Measurements from ENCODE around the gene MYH6. TPM values are rescaled to one million over a fixed set of nuclear protein-coding genes. Genes with fewer than 3 reads are reported as not detected.
A peak's percentile ranks its signal among the peaks of the same experiment; 100 is the strongest.

MYH6 gene
- total RNA-seq, 1 experiment from 2014 or later = not detected

DNA sequence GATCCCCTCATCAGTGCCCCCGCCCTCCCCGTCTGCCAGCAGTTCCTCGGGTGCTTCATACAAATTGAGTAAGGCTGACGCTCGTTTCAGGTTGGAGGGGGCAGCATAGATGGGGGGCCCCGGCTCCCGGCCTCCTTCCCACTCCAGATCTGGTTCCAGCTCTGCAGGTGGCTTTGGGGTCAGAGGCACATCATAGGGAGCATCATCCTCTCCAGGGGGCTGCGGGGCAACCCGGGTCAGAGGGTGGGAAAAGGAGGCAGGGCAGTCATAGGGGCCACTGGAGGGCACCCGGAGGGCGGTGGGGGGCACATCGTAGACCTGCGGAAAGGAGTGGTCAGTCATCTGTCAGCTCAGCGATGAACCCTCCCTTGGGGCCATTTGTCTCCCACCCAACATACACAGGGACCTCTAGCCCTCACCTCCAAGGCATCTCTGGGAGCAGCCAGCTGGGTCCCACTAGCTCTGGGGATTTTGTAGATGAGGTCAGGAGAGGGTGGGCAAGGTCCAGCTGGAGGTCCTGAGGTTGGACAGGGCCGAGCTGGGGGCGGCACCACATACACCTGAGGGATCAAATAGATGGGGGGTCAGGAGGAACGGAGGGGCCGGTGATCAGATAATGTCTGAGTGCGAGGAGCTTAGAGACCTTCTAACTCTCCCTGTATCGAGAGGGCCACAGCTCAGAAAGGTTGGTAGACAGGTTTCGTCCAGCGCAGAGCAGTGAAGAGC lies 48.2 kb downstream of the MYH6 start:
- no peaks in the 10 kb centered on the region for H3K27me3 ChIP-seq
- H3K9me3 ChIP-seq (replicated peaks) = no peaks in the 10 kb centered on the region
- H3K4me1 ChIP-seq = 0 out of 2 replicates have a peak, but pooled peaks cover 2% of the 10 kb centered on the region
- no peak overlapping the region for H3K4me3 ChIP-seq
- H3K36me3 ChIP-seq = peaks cover 15% of the 10 kb centered on the region
- no peak for DNase-seq
- no peak overlapping the region for H3K27ac ChIP-seq

DNA sequence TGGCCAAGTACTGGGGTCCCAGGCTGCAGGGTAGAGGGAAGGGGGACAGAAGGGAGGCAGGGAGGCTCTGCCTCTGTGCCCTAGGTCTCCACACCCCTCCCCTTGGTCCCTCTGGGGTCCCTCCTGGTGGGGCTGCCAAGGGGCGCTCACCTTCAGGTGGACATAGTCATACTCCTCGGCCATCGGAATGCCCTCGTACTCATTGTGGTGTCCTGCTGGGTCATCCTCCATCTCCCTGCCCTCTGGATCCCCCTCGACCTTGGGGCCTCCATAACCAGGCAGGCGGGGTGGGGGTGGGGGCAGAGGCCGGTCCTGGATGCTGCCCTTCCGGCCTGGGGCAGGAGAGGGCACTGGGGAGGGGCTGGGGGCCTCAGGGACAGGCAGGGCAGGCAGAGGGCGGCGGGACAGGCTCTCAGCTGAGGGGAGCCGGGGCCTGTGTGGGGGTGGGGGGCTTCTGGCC lies 48.9 kb downstream of the MYH6 start:
- no peak overlapping the region for H3K4me3 ChIP-seq
- 0 out of 2 replicates have a peak, but pooled peaks cover 2% of the 10 kb centered on the region for H3K4me1 ChIP-seq
- DNase-seq = no peak
- H3K27me3 ChIP-seq = no peaks in the 10 kb centered on the region
- no peak overlapping the region for H3K27ac ChIP-seq
- peaks cover 15% of the 10 kb centered on the region for H3K36me3 ChIP-seq
- no peaks in the 10 kb centered on the region for H3K9me3 ChIP-seq (replicated peaks)

DNA sequence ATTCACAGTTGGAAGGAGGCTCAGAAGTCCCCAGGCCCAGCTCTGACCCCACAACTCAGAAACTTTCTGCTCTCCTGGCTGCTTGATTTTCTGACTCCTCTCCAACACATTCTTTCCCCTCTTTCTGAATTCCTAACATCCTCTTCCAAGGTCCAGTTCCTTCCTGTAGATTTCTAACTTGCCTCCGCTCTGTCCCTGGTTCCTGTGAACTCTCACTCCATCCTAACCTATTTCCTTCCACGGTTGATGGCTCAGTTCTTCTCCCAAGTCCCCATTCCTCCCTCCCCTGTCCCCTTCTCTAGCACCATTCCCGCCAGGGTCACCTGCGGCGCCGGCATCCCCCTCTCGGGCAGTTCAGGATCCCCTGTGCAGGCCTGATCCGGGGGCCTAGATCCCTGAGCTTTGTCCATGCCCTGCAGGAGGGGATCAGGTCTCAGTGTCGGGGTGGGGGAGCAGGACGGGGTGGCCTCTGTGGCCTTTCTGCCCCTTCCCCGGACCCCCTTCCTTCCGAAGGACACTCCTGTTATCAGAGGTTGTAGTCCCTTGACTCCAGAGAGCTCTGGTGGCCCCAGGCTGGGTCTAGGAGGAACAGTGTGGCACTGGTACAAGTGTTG lies 49.4 kb downstream of the MYH6 start:
- peaks cover 12% of the 10 kb centered on the region for H3K36me3 ChIP-seq
- no peaks in the 10 kb centered on the region for H3K27me3 ChIP-seq
- no peak overlapping the region for H3K4me3 ChIP-seq
- no peak for DNase-seq
- no peaks in the 10 kb centered on the region for H3K4me1 ChIP-seq
- H3K9me3 ChIP-seq (replicated peaks) = no peaks in the 10 kb centered on the region
- H3K27ac ChIP-seq = no peak overlapping the region

DNA sequence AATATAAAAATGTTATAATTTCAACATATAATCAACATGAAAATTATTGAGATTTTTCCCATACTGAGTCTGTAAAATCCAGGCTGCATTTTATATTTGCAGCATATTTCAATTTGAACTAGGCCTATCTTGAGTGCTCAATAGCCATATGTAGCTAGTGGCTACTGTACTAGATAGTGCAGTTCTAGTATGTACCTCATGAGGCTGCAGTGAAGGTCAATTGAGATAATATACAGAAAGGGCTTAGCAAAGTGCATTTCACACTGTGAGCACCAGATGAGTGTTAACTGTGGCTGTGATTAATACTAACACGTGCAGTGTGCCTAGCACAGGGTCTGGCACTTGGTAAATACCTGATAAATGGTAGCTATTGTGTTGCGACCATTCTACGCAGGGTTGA lies 50.0 kb downstream of the MYH6 start:
- DNase-seq = no peak
- H3K27ac ChIP-seq = no peak overlapping the region
- H3K4me1 ChIP-seq = 0 out of 2 replicates have a peak, but pooled peaks cover under 1% of the 10 kb centered on the region
- H3K27me3 ChIP-seq = no peaks in the 10 kb centered on the region
- no peaks in the 10 kb centered on the region for H3K9me3 ChIP-seq (replicated peaks)
- H3K4me3 ChIP-seq = no peak overlapping the region
- peaks cover 9% of the 10 kb centered on the region for H3K36me3 ChIP-seq

DNA sequence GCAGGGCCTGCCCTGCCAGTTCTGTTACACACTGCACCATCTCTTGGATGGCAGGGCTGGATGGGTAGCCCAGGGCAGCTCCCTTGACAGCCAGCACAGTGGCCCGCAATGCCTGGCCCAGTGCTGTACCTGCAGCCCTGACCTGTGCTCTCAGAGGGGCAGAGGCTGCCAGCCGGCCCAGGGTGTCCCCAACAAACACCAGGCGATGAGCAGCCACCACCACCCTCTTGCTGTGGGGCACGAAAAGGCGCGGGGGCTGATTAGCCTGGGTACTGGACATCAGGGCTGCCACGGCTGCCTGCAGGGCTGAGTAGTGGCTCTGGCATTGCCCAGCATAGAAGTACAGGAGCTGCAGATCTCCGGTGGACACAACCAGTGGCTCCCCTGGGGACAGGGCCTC lies 50.8 kb downstream of the MYH6 start:
- 0 out of 2 replicates have a peak, but pooled peaks cover 3% of the 10 kb centered on the region for H3K4me1 ChIP-seq
- H3K27me3 ChIP-seq = no peaks in the 10 kb centered on the region
- DNase-seq = no peak
- no peak overlapping the region for H3K27ac ChIP-seq
- H3K9me3 ChIP-seq (replicated peaks) = no peaks in the 10 kb centered on the region
- no peak overlapping the region for H3K4me3 ChIP-seq
- H3K36me3 ChIP-seq = peaks cover 7% of the 10 kb centered on the region

DNA sequence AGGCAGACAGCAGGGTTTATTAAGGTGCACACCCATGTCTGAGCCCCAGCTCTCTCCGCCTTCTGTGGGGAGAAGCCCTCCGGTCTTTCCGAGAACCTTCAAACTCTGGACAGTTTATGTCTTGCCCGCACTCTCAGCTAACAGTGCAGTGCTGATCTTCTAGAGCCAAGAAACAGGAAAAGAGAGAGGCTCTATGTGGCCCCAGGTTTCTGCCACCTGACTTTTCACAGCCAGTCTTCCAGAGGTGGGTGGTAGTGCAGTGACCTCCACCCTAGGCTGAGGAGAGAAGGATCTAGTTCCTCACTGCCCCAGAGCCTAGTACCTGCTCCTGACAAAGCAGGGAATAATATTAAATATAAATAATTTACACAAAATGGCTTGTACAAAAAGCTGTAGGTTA lies 51.4 kb downstream of the MYH6 start:
- Histone ChIP-seq H3K27ac (no peak overlapping the region), H3K4me1 (0 out of 2 replicates have a peak, but pooled peaks cover 3% of the 10 kb centered on the region), H3K4me3 (no peak overlapping the region), H3K36me3 (peaks cover 7% of the 10 kb centered on the region), H3K9me3 (replicated peaks) (no peaks in the 10 kb centered on the region), H3K27me3 (no peaks in the 10 kb centered on the region)
- no peak for DNase-seq

DNA sequence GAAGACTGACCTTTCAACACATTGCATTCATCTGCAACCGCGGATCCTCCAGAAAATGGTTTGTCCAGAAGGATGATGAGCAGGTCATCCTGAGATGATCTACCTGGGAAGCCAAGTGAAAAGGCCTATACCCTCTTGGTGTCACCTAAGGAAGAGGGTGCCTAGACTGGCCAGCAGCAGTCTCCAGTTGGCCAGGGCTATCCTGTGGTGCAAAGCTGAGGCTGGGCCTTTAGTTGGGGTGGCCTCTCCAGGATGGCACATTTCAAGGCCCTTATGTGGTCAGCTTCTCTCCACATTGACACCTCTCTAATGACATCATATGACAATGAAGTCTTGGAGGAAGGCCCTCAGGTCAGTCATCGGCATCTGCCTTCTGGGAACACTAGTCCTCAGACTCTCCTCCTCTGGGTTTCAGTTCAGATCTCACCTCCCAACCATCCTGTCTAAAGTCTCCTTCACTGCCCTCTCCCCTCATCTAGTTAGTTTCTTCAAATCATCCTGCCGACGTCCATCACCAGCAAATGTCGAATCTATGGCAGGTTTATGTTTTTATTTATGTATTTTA lies 52.1 kb downstream of the MYH6 start:
- Histone ChIP-seq H3K36me3 (peaks cover 2% of the 10 kb centered on the region), H3K27ac (no peak overlapping the region), H3K4me3 (no peak overlapping the region), H3K27me3 (no peaks in the 10 kb centered on the region), H3K4me1 (0 out of 2 replicates have a peak, but pooled peaks cover 3% of the 10 kb centered on the region), H3K9me3 (replicated peaks) (no peaks in the 10 kb centered on the region)
- DNase-seq = no peak

DNA sequence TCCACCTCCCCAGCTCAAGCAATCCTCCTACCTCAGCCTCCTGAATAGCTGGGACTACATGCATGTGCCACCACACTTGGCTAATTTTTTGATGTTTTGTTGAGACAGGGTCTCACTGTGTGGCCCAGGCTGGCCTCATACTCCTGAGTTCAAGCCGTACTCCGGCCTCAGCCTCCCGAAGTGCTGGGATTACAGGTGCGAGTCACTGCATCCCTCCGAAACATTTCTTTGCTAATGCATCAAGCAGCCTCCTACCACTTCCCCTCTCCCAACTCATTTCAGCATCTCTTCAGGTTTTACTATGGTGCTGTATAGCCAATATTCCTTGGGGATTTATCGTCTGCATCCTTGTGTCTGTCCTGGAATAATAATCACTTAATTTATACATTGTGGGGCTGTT lies 53.1 kb downstream of the MYH6 start:
- 0 out of 2 replicates have a peak, but pooled peaks cover 3% of the 10 kb centered on the region for H3K4me1 ChIP-seq
- DNase-seq = no peak

DNA sequence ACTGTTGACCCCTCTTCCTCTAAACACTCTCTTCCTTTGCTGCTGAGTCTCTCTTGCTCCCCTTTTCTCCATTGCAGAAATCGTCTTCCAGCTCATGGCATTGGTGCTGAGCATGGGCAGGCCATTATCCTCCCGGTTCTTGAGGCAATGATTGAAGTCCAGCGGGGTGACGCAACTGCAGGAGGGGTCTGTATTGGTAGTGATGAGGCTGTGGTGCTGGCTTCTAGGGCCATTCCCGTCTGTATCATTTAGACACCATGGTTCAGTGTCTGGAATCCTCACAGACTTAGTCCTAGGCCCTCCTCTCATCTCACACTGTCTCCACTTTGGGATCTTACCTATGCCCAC lies 54.7 kb downstream of the MYH6 start:
- Histone ChIP-seq H3K36me3 (peaks cover 2% of the 10 kb centered on the region), H3K4me3 (no peak overlapping the region; the same call in 1 of the 2 replicates), H3K27me3 (no peaks in the 10 kb centered on the region), H3K9me3 (replicated peaks) (no peaks in the 10 kb centered on the region), H3K4me1 (0 out of 2 replicates have a peak, but pooled peaks cover 3% of the 10 kb centered on the region), H3K27ac (no peak overlapping the region)
- DNase-seq = peak in 1 of 2 experiments; percentile 15

More for the DNA sequence above, 53.1 kb downstream of the MYH6 start:
- Histone ChIP-seq H3K27me3 (no peaks in the 10 kb centered on the region), H3K9me3 (replicated peaks) (no peaks in the 10 kb centered on the region), H3K36me3 (peaks cover 2% of the 10 kb centered on the region), H3K27ac (no peak overlapping the region), H3K4me3 (no peak overlapping the region)

DNA sequence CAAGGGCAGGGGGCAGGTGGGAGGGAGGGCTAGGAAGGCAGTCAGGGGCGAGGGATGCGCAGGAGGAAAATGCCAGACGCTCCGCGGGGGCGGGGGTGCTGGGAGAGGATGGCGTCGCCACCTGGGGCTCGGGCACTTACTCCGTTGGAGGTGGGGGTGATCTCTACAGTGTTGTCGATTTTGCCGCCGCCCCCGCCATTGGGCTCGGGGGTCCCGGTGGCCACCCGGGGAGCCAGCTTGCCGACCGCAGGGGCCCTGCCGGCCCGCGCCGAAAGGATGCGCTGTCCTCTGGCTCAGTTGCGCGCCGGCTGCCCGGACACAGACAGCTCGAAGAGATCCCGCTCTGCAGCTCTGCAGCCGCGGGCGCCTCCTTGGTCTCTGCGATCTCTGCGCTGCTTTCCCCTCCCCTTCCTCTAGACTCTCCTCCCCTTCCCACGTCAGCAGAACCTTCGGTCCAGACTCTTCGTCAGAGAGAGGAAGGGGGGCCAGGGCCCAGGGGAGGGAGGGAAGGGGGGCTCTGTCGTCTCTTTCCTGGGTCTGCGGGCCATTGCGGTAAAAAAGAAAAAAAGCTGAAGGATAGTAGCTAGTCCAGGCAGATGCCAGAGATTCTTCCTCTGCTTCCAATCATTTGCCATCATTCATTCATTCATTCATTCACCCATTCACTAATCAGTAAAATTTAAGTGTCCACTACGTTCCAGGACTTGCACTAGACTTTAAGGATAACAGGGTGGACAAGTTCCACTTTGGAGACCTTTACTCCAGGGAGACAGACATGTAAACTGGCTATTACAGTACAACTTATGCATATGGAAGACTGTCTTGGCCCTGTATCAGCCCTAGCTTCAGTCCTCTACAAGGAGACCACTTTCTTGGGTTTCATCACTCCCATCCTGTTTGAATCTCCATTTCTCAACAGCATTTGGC lies 55.3 kb downstream of the MYH6 start, which contains the start of gene SLC22A17:
SLC22A17 (minus strand) TSS at position 382 of the 927 bp plus-strand sequence.
- no peak within 1 kb of the TSS for H3K27ac ChIP-seq
- no peaks in the 10 kb centered on the region for H3K9me3 ChIP-seq (replicated peaks)
- peak within 1 kb of the TSS; percentile 58 for H3K4me3 ChIP-seq
- 0 out of 2 replicates have a peak, but pooled peaks cover 3% of the 10 kb centered on the region for H3K4me1 ChIP-seq
- no peaks in the 10 kb centered on the region; the same call in 1 of the 2 replicates for H3K36me3 ChIP-seq
- H3K27me3 ChIP-seq = no peaks in the 10 kb centered on the region
- peak; percentile 70 to 77 for DNase-seq

DNA sequence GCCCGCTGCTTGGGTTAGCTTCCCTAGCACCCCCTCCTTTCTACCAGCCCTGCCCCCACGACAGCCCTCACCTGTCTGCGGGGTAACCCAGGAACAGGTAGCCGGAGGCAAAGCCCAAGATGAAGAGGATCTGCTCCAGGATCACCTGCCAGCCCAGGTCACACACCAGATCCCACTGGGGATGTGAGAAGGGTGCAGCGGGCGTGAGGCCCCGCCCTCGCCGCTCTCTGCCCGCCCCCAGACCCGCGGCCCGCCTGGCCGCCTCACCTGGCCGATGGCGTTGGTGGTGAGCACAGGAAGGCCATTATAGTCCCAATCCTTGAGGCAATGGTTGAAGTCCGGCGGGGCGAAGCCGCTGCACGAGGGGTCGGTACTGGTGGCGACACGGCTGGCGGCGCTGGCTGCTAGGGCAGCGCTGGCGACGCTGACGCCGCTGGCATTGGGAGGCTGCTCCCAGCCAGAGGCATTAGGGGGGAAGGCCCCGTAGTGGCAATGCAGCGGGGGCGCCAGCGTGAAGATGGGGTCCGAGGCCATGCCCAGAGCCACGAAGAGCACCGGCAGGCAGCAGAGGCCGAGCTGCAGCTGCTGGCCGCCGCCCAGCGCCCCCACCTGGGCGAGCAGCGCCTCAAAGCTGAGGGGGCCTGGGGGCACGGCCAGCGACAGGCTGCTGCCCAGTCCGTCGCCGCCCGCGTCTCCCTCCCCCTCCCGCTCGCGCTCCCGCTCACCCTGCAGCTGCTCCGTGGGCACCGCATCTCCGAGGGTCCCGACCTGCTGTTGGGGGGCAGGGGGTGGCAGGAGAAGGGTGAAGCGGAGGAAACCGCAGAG lies 56.2 kb downstream of the MYH6 start:
- Histone ChIP-seq H3K9me3 (replicated peaks) (no peaks in the 10 kb centered on the region), H3K27ac (no peak overlapping the region), H3K4me1 (0 out of 2 replicates have a peak, but pooled peaks cover 3% of the 10 kb centered on the region), H3K4me3 (peak overlapping the region; percentile 58), H3K36me3 (no peaks in the 10 kb centered on the region; the same call in 1 of the 2 replicates), H3K27me3 (no peaks in the 10 kb centered on the region)
- peak in 1 of 2 experiments; percentile 29 for DNase-seq

DNA sequence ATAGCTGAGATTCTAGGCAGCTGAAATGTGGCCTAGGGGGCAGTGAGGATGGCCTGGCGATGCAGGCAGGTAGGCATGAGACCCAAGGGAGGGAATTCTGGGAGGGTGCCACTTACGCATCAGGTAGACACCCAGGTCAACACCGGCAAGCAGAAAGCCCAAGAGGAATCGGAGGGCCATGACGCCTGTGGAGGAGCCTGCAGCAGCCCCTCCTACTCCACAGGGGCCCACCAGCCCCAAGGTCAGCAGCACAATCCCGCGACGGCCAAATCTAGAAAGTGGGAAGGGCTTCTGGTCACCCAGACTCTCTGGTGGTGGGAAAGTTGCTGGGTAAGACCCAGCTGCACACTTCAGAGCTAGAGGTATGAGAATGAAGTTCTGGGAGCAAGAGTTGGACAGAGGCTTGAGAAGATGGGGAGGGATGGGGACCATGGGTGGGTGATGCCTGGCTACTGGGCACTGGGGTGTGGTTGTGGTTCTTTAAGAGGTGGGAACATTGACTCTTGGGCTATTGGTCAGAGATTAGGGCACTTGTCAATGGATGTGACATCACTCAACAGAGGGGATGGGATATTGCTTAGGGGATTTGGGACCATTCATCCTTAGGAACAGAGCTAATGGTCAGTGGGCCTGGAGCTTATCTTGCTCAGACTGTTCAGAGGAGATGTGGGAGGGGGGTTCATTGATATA lies 58.8 kb downstream of the MYH6 start:
- Histone ChIP-seq H3K27ac (no peak overlapping the region), H3K4me3 (no peak overlapping the region), H3K36me3 (no peaks in the 10 kb centered on the region), H3K9me3 (replicated peaks) (no peaks in the 10 kb centered on the region), H3K27me3 (0 out of 2 replicates have a peak, but pooled peaks cover 2% of the 10 kb centered on the region), H3K4me1 (0 out of 2 replicates have a peak, but pooled peaks cover 3% of the 10 kb centered on the region)
- DNase-seq = no peak

DNA sequence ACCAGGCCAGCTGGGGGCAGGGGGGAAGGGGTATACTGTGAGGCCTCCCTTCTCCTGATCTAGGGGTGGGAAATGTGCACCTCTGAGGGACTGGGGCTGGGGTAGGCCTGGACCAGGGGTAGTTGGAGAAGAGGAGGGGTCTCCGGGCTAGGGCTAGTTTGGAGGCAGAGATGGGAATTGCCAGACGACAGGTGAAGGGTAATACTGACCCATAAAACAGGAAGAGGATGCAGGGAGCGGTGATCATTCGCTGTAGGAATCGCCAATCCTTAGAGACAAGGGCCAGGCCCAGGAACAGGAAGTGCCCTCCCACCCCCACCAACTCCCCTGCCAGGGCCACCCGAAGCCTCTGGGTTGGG lies 59.8 kb downstream of the MYH6 start:
- H3K4me1 ChIP-seq = 0 out of 2 replicates have a peak, but pooled peaks cover 3% of the 10 kb centered on the region
- H3K36me3 ChIP-seq = no peaks in the 10 kb centered on the region
- H3K4me3 ChIP-seq = no peak overlapping the region
- H3K9me3 ChIP-seq (replicated peaks) = no peaks in the 10 kb centered on the region
- no peak for DNase-seq
- 0 out of 2 replicates have a peak, but pooled peaks cover 3% of the 10 kb centered on the region for H3K27me3 ChIP-seq
- H3K27ac ChIP-seq = no peak overlapping the region

All from SJCRH30 (cell line).